Measurements from ENCODE around the gene NUDT16L1. TPM values are rescaled to one million over a fixed set of nuclear protein-coding genes. Genes with fewer than 3 reads are reported as not detected.

Gene NUDT16L1
- polyA plus RNA-seq, 3 donors, result 33.1 to 42.0 (median 38.4) TPM

- DNase-seq (ENCODE audit: low read depth in 3 of 3, low spot score in 2 of 3), result no peak
Measured at GRCh38 chr16:4682084-4682591, 11.2 kb upstream of the NUDT16L1 start.

- peak in 1 of 3 donors; percentile 61 for DNase-seq (ENCODE audit: low read depth in 3 of 3, low spot score in 2 of 3)
Measured at GRCh38 chr16:4682616-4683254, 10.6 kb upstream of the NUDT16L1 start.

DNA sequence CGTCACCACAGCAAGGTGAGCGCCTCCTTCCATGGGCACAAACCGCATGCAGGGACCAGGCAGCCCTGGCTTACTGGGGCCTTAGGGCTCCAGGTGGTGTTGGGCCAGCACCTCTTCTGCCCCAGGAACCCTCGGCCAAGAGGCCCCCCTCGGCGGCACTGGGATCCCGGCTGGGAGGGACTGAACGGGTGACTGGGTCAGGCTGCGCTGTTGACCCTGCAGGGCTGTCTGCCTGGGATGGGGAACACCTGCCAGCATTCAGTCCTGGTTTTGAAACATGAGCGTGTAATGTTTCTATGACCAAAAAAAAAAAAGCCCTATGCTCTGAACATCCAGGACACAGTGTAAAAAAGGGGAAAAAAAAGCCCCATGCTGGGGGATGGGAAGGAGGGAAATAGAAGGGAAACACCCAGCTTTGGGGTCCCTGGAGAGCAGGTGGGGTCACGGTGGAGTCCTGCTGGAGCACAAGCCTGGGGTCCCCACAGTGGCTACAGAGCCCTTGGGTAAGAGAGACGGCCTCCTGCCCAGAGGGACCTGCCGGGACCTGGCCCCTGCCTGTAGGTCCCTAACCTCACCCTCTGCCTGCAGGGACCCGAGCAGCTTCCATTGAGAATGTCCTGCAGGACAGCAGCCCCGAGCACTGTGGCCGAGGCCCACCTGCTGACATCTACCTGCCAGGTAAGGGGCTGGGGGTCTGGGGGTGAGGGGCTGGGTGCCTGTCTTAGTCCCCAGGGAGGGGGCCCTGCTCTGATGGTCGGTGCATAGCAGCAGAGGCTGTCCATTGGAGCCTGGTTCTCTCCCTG is 9.9 kb upstream of the NUDT16L1 start:
- no peak for DNase-seq (ENCODE audit: low read depth in 3 of 3, low spot score in 2 of 3)

DNA sequence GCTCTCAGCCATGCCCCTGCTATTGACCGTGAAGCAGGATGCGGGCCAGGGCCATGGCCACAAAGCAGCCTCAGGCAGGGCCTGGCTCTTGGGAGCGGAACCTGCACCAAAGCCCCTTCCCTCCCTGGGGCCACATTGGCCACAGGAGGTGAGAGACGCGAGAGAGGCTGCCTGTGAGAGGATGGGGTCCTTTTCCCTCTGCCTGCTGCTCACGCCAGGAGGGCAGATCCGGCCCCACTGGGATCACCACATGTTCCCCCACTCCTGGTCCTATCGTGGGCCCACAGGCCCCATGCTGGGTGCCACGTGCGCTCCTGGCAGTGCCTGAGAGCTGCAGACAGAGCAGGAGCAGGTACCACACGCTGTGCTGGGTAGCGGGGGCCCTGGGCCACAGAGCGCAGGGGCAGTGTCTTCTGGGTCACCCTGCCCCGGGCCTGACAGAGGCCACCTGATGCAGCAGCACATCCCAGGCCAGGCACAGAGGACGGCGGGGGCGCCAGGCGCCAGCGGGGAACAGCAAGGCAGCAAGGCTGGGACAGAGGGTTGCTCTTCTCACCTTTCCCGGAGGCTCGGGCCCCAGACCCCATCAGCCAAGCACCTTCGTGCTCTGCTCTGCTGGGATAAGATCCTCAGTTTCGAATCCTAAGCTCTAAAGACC is 9.2 kb upstream of the NUDT16L1 start:
- no peak for DNase-seq (ENCODE audit: low read depth in 3 of 3, low spot score in 2 of 3)

- DNase-seq (ENCODE audit: low read depth in 3 of 3, low spot score in 2 of 3), result no peak
Measured at GRCh38 chr16:4684763-4685162, 8.6 kb upstream of the NUDT16L1 start.

DNA sequence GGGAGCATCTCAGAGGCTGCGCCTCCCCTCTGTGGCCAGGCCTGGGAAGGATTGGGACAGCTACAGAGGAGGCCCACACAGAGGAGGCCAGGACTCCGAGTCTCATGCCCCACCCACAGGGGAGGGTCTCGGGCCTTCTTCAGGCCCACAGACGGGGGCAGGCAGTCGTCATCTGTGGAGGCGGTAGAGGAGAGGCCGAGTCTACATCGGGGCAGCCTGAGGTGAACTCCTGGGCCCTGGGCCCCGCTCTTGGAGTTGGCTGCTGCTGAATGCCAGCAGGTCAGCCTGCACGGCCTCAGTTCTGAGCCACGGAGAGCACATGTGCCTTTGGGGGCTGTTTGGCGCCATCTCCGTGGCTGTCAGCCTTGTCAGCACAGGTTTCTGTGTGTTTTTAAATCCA is 8.1 kb upstream of the NUDT16L1 start:
- DNase-seq (ENCODE audit: low read depth in 3 of 3, low spot score in 2 of 3), result no peak

DNA sequence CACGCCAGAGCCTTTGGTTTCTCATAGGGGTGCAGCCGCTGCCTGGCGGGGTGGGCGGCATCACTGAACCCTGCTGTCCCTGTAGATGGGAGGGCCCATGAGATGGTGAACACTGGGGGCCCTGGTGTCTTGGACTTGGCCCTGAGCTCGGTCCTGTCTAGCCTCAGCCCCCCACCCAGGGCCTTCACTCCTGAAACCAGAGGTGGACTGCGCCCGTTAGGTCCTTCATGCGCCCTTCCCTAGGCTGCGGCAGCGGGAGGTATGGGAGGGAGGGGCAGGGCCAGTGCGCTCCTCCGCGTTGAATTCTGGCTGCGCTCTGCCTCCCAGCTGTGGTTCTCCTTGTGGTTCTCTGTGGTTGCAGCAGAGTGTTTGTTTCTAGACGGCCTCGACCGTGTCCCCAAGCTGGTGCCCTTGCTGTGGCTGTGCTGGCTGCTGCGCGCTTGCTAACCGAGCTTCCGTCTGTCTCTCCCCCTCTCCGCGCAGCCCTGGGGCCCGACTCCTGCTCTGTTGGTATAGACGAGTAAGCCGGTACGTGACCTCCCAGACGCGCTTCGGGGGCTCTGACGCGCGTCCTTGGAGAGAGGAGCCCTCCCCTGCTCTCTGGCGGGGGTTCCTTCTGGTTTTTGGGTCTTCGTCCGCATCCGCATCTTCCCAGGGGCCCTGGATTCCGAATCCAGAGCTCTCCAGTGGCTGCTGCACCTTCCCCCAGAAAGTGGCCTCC is 7.4 kb upstream of the NUDT16L1 start:
- DNase-seq (ENCODE audit: low read depth in 3 of 3, low spot score in 2 of 3), result no peak

GRCh38 chr16:4686497-4687210 is 6.7 kb upstream of the NUDT16L1 start:
- DNase-seq (ENCODE audit: low read depth in 3 of 3, low spot score in 2 of 3), result no peak

DNA sequence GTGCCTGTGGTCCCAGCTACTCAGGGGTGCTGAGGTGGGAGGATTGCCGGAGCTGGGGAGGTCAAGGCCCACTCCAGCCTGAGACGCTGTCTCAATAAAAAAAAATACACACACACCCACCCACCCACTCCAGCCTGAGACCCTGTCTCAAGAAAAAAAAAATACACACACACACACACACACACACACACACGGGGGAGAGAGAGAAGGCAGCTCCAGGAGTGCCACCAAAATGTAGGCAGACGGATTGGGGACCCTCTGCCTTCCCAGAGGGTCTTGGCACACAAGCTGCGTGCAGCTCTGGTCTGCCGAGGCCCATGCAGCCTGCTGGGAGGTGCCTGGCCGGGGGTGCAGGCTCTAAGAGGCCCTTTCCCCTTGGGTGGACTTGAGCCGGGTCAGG is 5.9 kb upstream of the NUDT16L1 start:
- no peak for DNase-seq (ENCODE audit: low read depth in 3 of 3, low spot score in 2 of 3)

GRCh38 chr16:4687946-4688673 is 5.3 kb upstream of the NUDT16L1 start:
- no peak for DNase-seq (ENCODE audit: low read depth in 3 of 3, low spot score in 2 of 3)

DNA sequence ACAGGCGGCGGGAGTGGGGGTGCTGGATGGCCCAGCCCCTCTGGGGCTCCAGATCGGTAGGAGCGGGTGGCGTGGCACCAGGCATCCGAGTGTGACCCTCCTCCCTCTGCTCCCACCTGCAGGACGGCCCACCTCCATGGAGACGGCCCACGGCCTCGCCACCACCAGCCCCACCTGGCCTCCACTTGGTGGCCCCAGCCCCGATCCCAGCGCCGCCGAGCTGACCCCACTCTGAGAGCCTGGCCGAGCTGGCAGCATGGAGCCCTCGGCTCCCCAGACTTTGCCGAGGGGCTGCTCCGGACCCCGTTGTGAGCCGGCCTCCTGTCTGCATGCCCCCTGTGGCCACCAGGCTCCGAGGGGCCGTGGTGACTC is 4.7 kb upstream of the NUDT16L1 start:
- no peak for DNase-seq (ENCODE audit: low read depth in 3 of 3, low spot score in 2 of 3)

GRCh38 chr16:4689091-4689671 is 4.2 kb upstream of the NUDT16L1 start:
- no peak for DNase-seq (ENCODE audit: low read depth in 3 of 3, low spot score in 2 of 3)

GRCh38 chr16:4689864-4690704 is 3.3 kb upstream of the NUDT16L1 start:
- no peak for DNase-seq (ENCODE audit: low read depth in 3 of 3, low spot score in 2 of 3)

DNA sequence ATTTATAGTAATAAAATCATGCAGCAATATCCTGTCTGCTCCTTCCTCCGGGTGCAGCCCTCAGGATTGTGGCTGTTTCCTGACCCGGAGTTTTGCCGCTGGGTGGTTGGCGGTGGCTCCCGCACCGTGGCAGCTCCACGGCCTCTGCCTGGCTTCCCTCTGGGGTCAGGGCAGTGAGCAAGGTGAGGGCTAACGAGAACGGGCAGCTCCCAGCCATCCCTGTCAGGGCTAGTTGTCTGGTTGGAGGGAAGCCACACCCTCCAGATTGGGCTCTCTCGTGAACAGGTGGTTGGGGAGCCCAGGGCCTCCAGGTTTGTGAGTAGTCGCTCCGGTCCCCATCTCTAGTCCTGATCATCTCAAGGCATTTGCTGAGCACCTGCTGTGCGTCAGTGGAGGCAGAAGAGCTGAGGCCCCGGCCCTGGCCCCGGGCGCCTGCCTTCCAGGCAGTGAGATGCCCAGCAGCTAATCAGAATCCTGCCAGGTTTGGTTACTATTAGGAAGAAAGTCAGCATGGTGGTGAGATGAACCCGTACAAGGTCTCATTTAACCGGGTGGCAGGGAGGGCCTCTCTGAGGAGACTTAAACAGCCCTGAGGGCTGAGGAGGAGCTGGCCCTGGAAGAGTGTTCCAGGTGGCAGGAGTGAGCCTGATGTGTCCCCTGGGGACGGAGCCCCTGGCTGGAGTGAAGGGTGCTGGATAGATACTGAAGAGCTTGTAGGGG is 2.3 kb upstream of the NUDT16L1 start:
- DNase-seq (ENCODE audit: low read depth in 3 of 3, low spot score in 2 of 3), result no peak

GRCh38 chr16:4691666-4692412 is 1.5 kb upstream of the NUDT16L1 start:
- no peak for DNase-seq (ENCODE audit: low read depth in 3 of 3, low spot score in 2 of 3)

- no peak for DNase-seq (ENCODE audit: low read depth in 3 of 3, low spot score in 2 of 3)
Measured at GRCh38 chr16:4692460-4693295, 684 bp upstream of the NUDT16L1 start.

Data from right renal cortex interstitium (tissue), 3 donors.